ENCODE results near the gene DSCAM. TPM values are rescaled to one million over a fixed set of nuclear protein-coding genes. Genes with fewer than 3 reads are reported as not detected.

DSCAM gene
- total and polyA plus RNA-seq, 8 donors = 0.37 TPM; not detected in 7

GRCh38 chr21:40832316-40832715 lies 14.6 kb downstream of the DSCAM start:
- 87 to 90% (median 89%) methylated on average over 6 of the region's 6 CpGs for WGBS, 5 donors
- H3K27ac ChIP-seq = no peak overlapping the region
- H3K27me3 ChIP-seq = peaks cover 0 to 6% (median 0%) of the 10 kb centered on the region in 3 donors
- no peaks in the 10 kb centered on the region for H3K9me3 ChIP-seq
- no peaks in the 10 kb centered on the region for H3K4me1 ChIP-seq
- intact Hi-C loops (cut with DNase I; ENCODE audit: low total_unique reads) = no loop called here
- H3K36me3 ChIP-seq = no peaks in the 10 kb centered on the region
- no peak for TF ChIP-seq POLR2A (IDR thresholded peaks at IDR 0.05)
- TF ChIP-seq EP300 (IDR thresholded peaks at IDR 0.05) = no peak
- TF ChIP-seq POLR2AphosphoS5 (IDR thresholded peaks at IDR 0.05) = no peak
- TF ChIP-seq, protein P1, sequence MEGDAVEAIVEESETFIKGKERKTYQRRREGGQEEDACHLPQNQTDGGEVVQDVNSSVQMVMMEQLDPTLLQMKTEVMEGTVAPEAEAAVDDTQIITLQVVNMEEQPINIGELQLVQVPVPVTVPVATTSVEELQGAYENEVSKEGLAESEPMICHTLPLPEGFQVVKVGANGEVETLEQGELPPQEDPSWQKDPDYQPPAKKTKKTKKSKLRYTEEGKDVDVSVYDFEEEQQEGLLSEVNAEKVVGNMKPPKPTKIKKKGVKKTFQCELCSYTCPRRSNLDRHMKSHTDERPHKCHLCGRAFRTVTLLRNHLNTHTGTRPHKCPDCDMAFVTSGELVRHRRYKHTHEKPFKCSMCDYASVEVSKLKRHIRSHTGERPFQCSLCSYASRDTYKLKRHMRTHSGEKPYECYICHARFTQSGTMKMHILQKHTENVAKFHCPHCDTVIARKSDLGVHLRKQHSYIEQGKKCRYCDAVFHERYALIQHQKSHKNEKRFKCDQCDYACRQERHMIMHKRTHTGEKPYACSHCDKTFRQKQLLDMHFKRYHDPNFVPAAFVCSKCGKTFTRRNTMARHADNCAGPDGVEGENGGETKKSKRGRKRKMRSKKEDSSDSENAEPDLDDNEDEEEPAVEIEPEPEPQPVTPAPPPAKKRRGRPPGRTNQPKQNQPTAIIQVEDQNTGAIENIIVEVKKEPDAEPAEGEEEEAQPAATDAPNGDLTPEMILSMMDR (IDR thresholded peaks at IDR 0.05) = no peak
- no peak for DNase-seq
- H3K4me3 ChIP-seq = no peak overlapping the region

DNA sequence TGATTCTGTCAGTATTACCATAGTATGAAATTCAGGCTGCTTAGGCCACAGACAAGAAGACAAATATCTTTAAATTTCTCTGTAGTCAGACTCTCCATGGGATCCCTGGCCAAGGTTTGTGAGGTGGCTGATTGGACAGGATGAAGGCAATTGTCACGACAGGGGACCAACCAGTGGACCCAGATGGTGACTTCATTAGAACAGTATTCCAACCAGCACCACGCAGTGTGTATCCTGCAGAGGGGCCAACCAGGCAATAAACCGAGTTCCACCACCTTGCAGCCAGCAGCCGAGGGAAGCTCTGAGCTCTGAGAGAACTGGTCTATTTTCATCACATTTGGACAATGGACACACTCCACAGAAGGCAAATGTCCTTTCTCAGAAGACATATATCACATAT lies 16.1 kb downstream of the DSCAM start:
- no peaks in the 10 kb centered on the region for H3K4me1 ChIP-seq
- WGBS, 5 donors = 79 to 86% (median 81%) methylated on average over 2 to 4 of the region's 4 CpGs
- no peak for TF ChIP-seq POLR2AphosphoS5 (IDR thresholded peaks at IDR 0.05)
- TF ChIP-seq, protein P1 (IDR thresholded peaks at IDR 0.05) = no peak
- no peak for TF ChIP-seq POLR2A (IDR thresholded peaks at IDR 0.05)
- TF ChIP-seq EP300 (IDR thresholded peaks at IDR 0.05) = no peak
- no peaks in the 10 kb centered on the region for H3K9me3 ChIP-seq
- H3K27me3 ChIP-seq = no peaks in the 10 kb centered on the region
- no peaks in the 10 kb centered on the region for H3K36me3 ChIP-seq
- no peak for DNase-seq
- no peak overlapping the region for H3K27ac ChIP-seq
- no peak overlapping the region for H3K4me3 ChIP-seq
- intact Hi-C loops (cut with DNase I; ENCODE audit: low total_unique reads) = no loop called here

DNA sequence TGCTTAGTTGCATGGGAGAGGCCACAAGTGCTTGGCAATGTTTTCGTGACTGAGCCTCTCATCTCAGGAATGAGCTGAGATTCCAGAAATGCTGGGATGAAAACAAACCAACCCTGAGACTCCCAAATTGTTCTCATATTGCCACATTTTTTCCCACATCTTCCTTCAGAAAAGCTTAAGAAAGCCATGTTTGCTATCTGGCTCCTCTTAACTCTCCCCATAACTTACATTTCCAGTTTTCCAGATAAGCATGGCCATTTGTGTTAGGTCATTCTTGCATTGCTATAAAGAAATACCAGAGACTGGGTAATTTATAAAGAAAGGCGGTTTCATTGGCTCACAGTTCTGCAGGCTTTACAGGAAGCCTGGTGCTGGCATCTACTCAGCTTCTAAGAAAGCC lies 17.2 kb downstream of the DSCAM start:
- Histone ChIP-seq H3K27ac (no peak overlapping the region), H3K27me3 (no peaks in the 10 kb centered on the region), H3K4me1 (no peaks in the 10 kb centered on the region), H3K4me3 (no peak overlapping the region), H3K36me3 (no peaks in the 10 kb centered on the region), H3K9me3 (no peaks in the 10 kb centered on the region)
- DNase-seq = no peak
- WGBS, 5 donors = 78 to 90% (median 85%) methylated on average over 2 of the region's 2 CpGs
- intact Hi-C loops (cut with DNase I; ENCODE audit: low total_unique reads) = no loop called here
- TF ChIP-seq POLR2A (IDR thresholded peaks at IDR 0.05) (no peak), EP300 (IDR thresholded peaks at IDR 0.05) (no peak), POLR2AphosphoS5 (IDR thresholded peaks at IDR 0.05) (no peak)
- TF ChIP-seq, protein P1 (IDR thresholded peaks at IDR 0.05) = no peak

GRCh38 chr21:40829308-40829707 lies 17.6 kb downstream of the DSCAM start:
- TF ChIP-seq, protein P1 (IDR thresholded peaks at IDR 0.05) = no peak
- TF ChIP-seq EP300 (IDR thresholded peaks at IDR 0.05) = no peak
- no peak for TF ChIP-seq POLR2AphosphoS5 (IDR thresholded peaks at IDR 0.05)
- TF ChIP-seq POLR2A (IDR thresholded peaks at IDR 0.05) = no peak
- Histone ChIP-seq H3K27ac (no peak overlapping the region), H3K4me1 (no peaks in the 10 kb centered on the region), H3K36me3 (no peaks in the 10 kb centered on the region), H3K27me3 (no peaks in the 10 kb centered on the region), H3K4me3 (no peak overlapping the region), H3K9me3 (no peaks in the 10 kb centered on the region)
- WGBS, 5 donors = 82 to 93% (median 88%) methylated on average over 5 of the region's 5 CpGs
- no peak for DNase-seq
- intact Hi-C loops (cut with DNase I; ENCODE audit: low total_unique reads) = no loop called here
